SK-N-SH (cell line): ENCODE results near the gene TP73. TPM values are rescaled to one million over a fixed set of nuclear protein-coding genes. Genes with fewer than 3 reads are reported as not detected.

Experiments
- CTCF ChIA-PET: fragments of 300-600, 350-600 bp; formaldehyde crosslinking; extraction: SDS; loops from one replicate; lab custom pipeline; 2021; lab: Yijun Ruan, JAX
- POLR2A ChIA-PET: fragments of 350-600 bp; sonication (Branson Sonifier 250); formaldehyde crosslinking; extraction: SDS; loops from one replicate; lab custom pipeline; 2020; ENCODE audit warnings: antibody characterized with exemption, inconsistent platforms; lab: Yijun Ruan, JAX
- DNase-seq: peaks from one replicate; pipeline ENCODE4 v3.0.0; 2012
- H2AFZ ChIP-seq: fragments of 200-600 bp; sonication (generic); 2 replicates; pipeline ENCODE4 v1.8.1; 2016; ENCODE audit warnings: antibody characterized with exemption, mild to moderate bottlenecking, low read depth
- H3F3A ChIP-seq: fragments of 200-600 bp; sonication (generic); replicated peaks from 2 replicates; pipeline ENCODE3; 2016; ENCODE audit warnings: antibody characterized with exemption, mild to moderate bottlenecking; ENCODE audit not compliant: insufficient read depth
- H3K27ac ChIP-seq, 2 experiments: fragments of 200-500 bp in 1 of 2; fragments of 200-600 bp in 1 of 2; sonication (Bioruptor generic) in 1 of 2; sonication (generic), shearing (Covaris generic) in 1 of 2; 2 replicates each; pipeline versions ENCODE4 v1.5.1 to v1.6.1; 2014 to 2016; ENCODE audit warnings: low read depth in 2 of 2, inconsistent platforms in 1 of 2, low read length in 1 of 2, mild to moderate bottlenecking in 1 of 2, mixed read lengths in 1 of 2
- H3K27me3 ChIP-seq: fragments of 200-600 bp; sonication (generic), shearing (Covaris generic); 2 replicates; pipeline ENCODE4 v1.6.1; 2016; ENCODE audit warnings: mixed run types; ENCODE audit not compliant: insufficient read depth
- H3K36me3 ChIP-seq, 2 experiments: fragments of 200-500 bp in 1 of 2; fragments of 200-600 bp in 1 of 2; sonication (Bioruptor generic) in 1 of 2; sonication (generic) in 1 of 2; replicated peaks in 1 of 2; 2 replicates each; pipeline versions ENCODE3 to v1.5.1; 2014 to 2016; ENCODE audit warnings: low read length in 1 of 2, mild to moderate bottlenecking in 1 of 2; ENCODE audit not compliant: insufficient read depth in 2 of 2, control insufficient read depth in 1 of 2
- H3K4me1 ChIP-seq, 2 experiments: fragments of 200-500 bp in 1 of 2; fragments of 200-600 bp in 1 of 2; sonication (Bioruptor generic) in 1 of 2; sonication (generic), shearing (Covaris generic) in 1 of 2; 2 replicates each; pipeline versions ENCODE4 v1.5.1 to v1.6.1; 2014 to 2016; ENCODE audit warnings: low read depth in 1 of 2, low read length in 1 of 2, mixed run types in 1 of 2; ENCODE audit not compliant: insufficient read depth in 2 of 2, control insufficient read depth in 1 of 2
- H3K4me2 ChIP-seq: fragments of 200-600 bp; sonication (generic), shearing (Covaris generic); 2 replicates; pipeline ENCODE4 v1.6.1; 2017; ENCODE audit warnings: mixed run types
- H3K4me3 ChIP-seq, 2 experiments: fragments of 200-500 bp in 1 of 2; fragments of 200-600 bp in 1 of 2; sonication (Bioruptor generic) in 1 of 2; sonication (generic), shearing (Covaris generic) in 1 of 2; 2 replicates each; pipeline versions ENCODE4 v1.5.1 to v1.8.1; 2014 to 2016; ENCODE audit warnings: low read depth in 2 of 2, inconsistent platforms in 1 of 2, low read length in 1 of 2, mild to moderate bottlenecking in 1 of 2, mixed read lengths in 1 of 2, moderate library complexity in 1 of 2
- H3K79me2 ChIP-seq: fragments of 200-600 bp; sonication (generic); 2 replicates; pipeline ENCODE4 v1.8.1; 2017; ENCODE audit warnings: mild to moderate bottlenecking; ENCODE audit not compliant: insufficient read depth
- H3K9ac ChIP-seq: fragments of 200-600 bp; sonication (generic); 2 replicates; pipeline ENCODE4 v1.6.1; 2017; ENCODE audit warnings: mixed run types
- H3K9me2 ChIP-seq: fragments of 200-600 bp; sonication (generic); 2 replicates; pipeline ENCODE4 v1.6.1; 2017; ENCODE audit warnings: mixed run types
- H3K9me3 ChIP-seq: fragments of 200-600 bp; sonication (generic); 2 replicates; pipeline ENCODE4 v1.6.1; 2017; ENCODE audit warnings: mixed run types, mild to moderate bottlenecking, moderate library complexity
- H4K20me1 ChIP-seq: fragments of 200-600 bp; sonication (generic); 2 replicates; pipeline ENCODE4 v1.6.1; 2017; ENCODE audit warnings: mild to moderate bottlenecking, mixed run types; ENCODE audit not compliant: insufficient read depth
- CHD2 ChIP-seq: fragments of 150-350 bp; IDR thresholded peaks from 2 replicates; pipeline ENCODE4 v1.6.1; 2018; ENCODE audit warnings: low read length; ENCODE audit not compliant: partially characterized antibody
- EZH2phosphoT487 ChIP-seq: fragments of 200-600 bp; sonication (generic); IDR thresholded peaks from 2 replicates; pipeline ENCODE4 v1.6.1; 2017; ENCODE audit warnings: low read depth, mixed run types, mild to moderate bottlenecking, antibody characterized with exemption, moderate library complexity, borderline replicate concordance
- FOSL2 ChIP-seq: IDR thresholded peaks from 2 replicates; pipeline ENCODE4 v1.4.0; 2012; ENCODE audit warnings: low read depth, mild to moderate bottlenecking, moderate library complexity, borderline replicate concordance
- FOXM1 ChIP-seq: IDR thresholded peaks from 2 replicates; pipeline ENCODE4 v1.4.0; 2012; ENCODE audit warnings: low read depth, mild to moderate bottlenecking
- GATA2 ChIP-seq: sonication (generic); formaldehyde crosslinking; IDR thresholded peaks from 2 replicates; pipeline ENCODE4 v1.5.0; 2020; ENCODE audit warnings: mild to moderate bottlenecking, missing genetic modification reagents
- JUND ChIP-seq: IDR thresholded peaks from 2 replicates; pipeline ENCODE4 v1.4.0; 2012
- MEF2A ChIP-seq: IDR thresholded peaks from 2 replicates; pipeline ENCODE4 v1.4.0; 2012; ENCODE audit warnings: low read depth, borderline replicate concordance
- NFIC ChIP-seq: IDR thresholded peaks from 2 replicates; pipeline ENCODE4 v1.4.0; 2012; ENCODE audit warnings: borderline replicate concordance
- NRF1 ChIP-seq: IDR thresholded peaks from 2 replicates; pipeline ENCODE4 v1.6.1; 2012; ENCODE audit warnings: low read depth, mild to moderate bottlenecking, low read length
- POLR2AphosphoS5 ChIP-seq: IDR thresholded peaks from 2 replicates; pipeline ENCODE4 v1.6.1; 2012; ENCODE audit warnings: low read depth, low read length
- RCOR1 ChIP-seq: fragments of 150-350 bp; IDR thresholded peaks from 2 replicates; pipeline ENCODE4 v1.6.1; 2017; ENCODE audit warnings: antibody characterized with exemption, low read length
- RFX5 ChIP-seq: IDR thresholded peaks from 2 replicates; pipeline ENCODE4 v1.6.1; 2012; ENCODE audit warnings: mild to moderate bottlenecking, improper control_type of control experiment, low read length
- RXRA ChIP-seq: IDR thresholded peaks from 2 replicates; pipeline ENCODE4 v1.4.0; 2012; ENCODE audit warnings: low read depth, mild to moderate bottlenecking, borderline replicate concordance
- SIN3A ChIP-seq: IDR thresholded peaks from 2 replicates; pipeline ENCODE4 v1.6.1; 2012; ENCODE audit warnings: low read depth, mild to moderate bottlenecking, low read length, moderate library complexity, borderline replicate concordance
- SMC3 ChIP-seq: IDR thresholded peaks from 2 replicates; pipeline ENCODE4 v1.6.1; 2012; ENCODE audit warnings: low read depth, low read length, improper control_type of control experiment
- TAF1 ChIP-seq: IDR thresholded peaks from 2 replicates; pipeline ENCODE4 v1.6.1; 2012; ENCODE audit warnings: low read depth, mild to moderate bottlenecking, low read length, moderate library complexity, borderline replicate concordance
- TEAD4 ChIP-seq: IDR thresholded peaks from 2 replicates; pipeline ENCODE4 v1.4.0; 2012; ENCODE audit warnings: mild to moderate bottlenecking, borderline replicate concordance; ENCODE audit not compliant: insufficient read depth
- YY1 ChIP-seq: IDR thresholded peaks from 2 replicates; pipeline ENCODE4 v1.4.0; 2012; ENCODE audit warnings: low read depth, mild to moderate bottlenecking
- WGBS: methylation state at CpG from one replicate; pipeline ENCODE4 v1.1.6; 2017; ENCODE audit warnings: low lambda C conversion rate; 5-methylcytosine and 5-hydroxymethylcytosine counted together
- polyA plus RNA-seq, 3 experiments: library from polyadenylated mRNA; depleted of rRNA; stranded (reverse); fragments of >200 nt; gene quantifications; 2 replicates each; pipeline ENCODE4 v1.2.3, GENCODE V29; 2012
- TF ChIP-seq, protein P1 (sequence below): IDR thresholded peaks from 2 replicates; pipeline ENCODE4 v1.4.0; 2012; ENCODE audit warnings: low read depth
- TF ChIP-seq, protein P2 (sequence below): fragments of 150-350 bp; IDR thresholded peaks from 2 replicates; pipeline ENCODE4 v1.6.1; 2017; ENCODE audit warnings: antibody characterized with exemption, low read length, low read depth, borderline replicate concordance
- TF ChIP-seq, protein P3 (sequence below): IDR thresholded peaks from 2 replicates; pipeline ENCODE4 v1.4.0; 2012; ENCODE audit warnings: low read depth, borderline replicate concordance
- TF ChIP-seq, protein P4 (sequence below): fragments of 200-600 bp; sonication (generic); IDR thresholded peaks from 2 replicates; pipeline ENCODE4 v1.6.1; 2017; ENCODE audit warnings: antibody characterized with exemption, mild to moderate bottlenecking, moderate library complexity

The TP73 gene
- polyA plus RNA-seq, 1 of the 3 experiments (the other 2 are of a cell fraction) = 0.64 TPM

DNA sequence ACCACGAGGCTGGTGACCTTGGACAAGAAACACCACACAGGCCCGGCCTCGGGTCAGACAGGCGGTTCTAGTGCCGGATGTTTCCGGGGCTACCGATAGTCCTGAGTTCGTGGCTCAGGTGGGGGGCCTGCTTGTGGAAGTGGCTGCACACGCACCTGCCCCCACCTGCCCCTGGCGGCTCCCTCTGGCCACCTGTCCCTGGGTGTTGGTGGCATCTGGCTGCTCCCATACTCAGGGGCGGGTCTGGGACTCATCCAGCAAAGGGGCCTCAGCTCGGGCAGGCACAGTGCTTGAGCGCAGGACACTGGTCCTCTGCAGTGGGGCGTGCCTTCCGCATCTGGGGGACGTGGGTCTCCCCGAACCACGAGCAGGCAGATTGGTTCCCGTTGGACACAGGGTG, 33.6 kb downstream of the TP73 start:
- H3K4me2 ChIP-seq = no peak overlapping the region
- no peaks in the 10 kb centered on the region for H3F3A ChIP-seq
- no peaks in the 10 kb centered on the region for H3K36me3 ChIP-seq
- H3K4me3 ChIP-seq = no peak overlapping the region
- TF ChIP-seq SIN3A = no peak
- TF ChIP-seq, protein P1, sequence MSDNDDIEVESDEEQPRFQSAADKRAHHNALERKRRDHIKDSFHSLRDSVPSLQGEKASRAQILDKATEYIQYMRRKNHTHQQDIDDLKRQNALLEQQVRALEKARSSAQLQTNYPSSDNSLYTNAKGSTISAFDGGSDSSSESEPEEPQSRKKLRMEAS = no peak
- TF ChIP-seq GATA2 (CRISPR knock-in tag) = no peak
- no peak for TF ChIP-seq NRF1
- TF ChIP-seq, protein P2, sequence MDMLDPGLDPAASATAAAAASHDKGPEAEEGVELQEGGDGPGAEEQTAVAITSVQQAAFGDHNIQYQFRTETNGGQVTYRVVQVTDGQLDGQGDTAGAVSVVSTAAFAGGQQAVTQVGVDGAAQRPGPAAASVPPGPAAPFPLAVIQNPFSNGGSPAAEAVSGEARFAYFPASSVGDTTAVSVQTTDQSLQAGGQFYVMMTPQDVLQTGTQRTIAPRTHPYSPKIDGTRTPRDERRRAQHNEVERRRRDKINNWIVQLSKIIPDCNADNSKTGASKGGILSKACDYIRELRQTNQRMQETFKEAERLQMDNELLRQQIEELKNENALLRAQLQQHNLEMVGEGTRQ = no peak
- no peak for TF ChIP-seq POLR2AphosphoS5
- TF ChIP-seq TAF1 = no peak
- TF ChIP-seq YY1 = no peak
- TF ChIP-seq, protein P3, sequence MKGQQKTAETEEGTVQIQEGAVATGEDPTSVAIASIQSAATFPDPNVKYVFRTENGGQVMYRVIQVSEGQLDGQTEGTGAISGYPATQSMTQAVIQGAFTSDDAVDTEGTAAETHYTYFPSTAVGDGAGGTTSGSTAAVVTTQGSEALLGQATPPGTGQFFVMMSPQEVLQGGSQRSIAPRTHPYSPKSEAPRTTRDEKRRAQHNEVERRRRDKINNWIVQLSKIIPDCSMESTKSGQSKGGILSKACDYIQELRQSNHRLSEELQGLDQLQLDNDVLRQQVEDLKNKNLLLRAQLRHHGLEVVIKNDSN = no peak
- no peak for TF ChIP-seq CHD2
- no peak for TF ChIP-seq MEF2A
- no peak for TF ChIP-seq RXRA
- TF ChIP-seq NFIC = no peak
- TF ChIP-seq TEAD4 = no peak
- TF ChIP-seq JUND = no peak
- TF ChIP-seq FOXM1 = no peak
- TF ChIP-seq, all 33 proteins: peak for 0
- no peaks in the 10 kb centered on the region for H3K79me2 ChIP-seq
- no peak overlapping the region for H3K9ac ChIP-seq
- no peaks in the 10 kb centered on the region for H4K20me1 ChIP-seq
- no peak overlapping the region for H2AFZ ChIP-seq
- H3K27me3 ChIP-seq = no peaks in the 10 kb centered on the region
- no peaks in the 10 kb centered on the region; a peak in 1 of 4 replicates for H3K4me1 ChIP-seq
- no peaks in the 10 kb centered on the region for H3K9me2 ChIP-seq
- no peak overlapping the region for H3K27ac ChIP-seq
- 62% methylated on average over 5 of the region's 19 CpGs for WGBS
- ChIA-PET POLR2A (no interaction called here), CTCF (interaction anchor here (1.0 to 2.9 kb wide), 4 partner anchors 10 to 38 kb away, joined by 3 to 16 read pairs (median 6); no protein-coding TSS in a partner anchor)
- no peak for DNase-seq
- H3K9me3 ChIP-seq = no peaks in the 10 kb centered on the region

DNA sequence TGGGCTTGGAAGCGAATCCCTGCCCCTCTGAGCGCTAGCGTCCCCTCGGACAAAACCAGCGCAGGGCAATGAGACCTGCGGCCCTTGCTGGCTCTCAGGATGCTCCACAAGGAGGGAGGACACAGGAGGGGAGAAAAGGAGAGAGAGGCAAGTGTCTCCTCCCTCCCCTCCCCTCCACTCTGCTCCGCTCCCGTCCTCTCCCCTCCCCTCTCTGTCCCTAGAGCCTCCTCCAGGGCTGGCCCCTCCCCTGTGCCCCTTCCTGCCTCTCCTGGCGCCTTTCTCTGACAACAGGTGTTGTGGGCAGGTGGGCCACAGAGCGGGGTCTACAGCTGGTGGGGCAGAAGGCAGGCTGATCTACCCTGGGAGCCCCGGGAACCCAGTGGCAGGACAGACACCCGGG, 35.2 kb downstream of the TP73 start:
- Histone ChIP-seq H3K9ac (no peak overlapping the region), H4K20me1 (no peaks in the 10 kb centered on the region), H3K9me2 (no peaks in the 10 kb centered on the region), H3K27ac (no peak overlapping the region), H3F3A (no peaks in the 10 kb centered on the region), H3K4me1 (no peaks in the 10 kb centered on the region; a peak in 1 of 4 replicates), H2AFZ (no peak overlapping the region), H3K27me3 (no peaks in the 10 kb centered on the region)
- CTCF ChIA-PET = interaction anchor here (2.9 kb wide), 2 partner anchors 8 to 36 kb away, joined by 10 to 16 read pairs; no protein-coding TSS in a partner anchor
- WGBS = 72% methylated on average over 2 of the region's 12 CpGs
- DNase-seq = no peak
- TF ChIP-seq, protein P4, sequence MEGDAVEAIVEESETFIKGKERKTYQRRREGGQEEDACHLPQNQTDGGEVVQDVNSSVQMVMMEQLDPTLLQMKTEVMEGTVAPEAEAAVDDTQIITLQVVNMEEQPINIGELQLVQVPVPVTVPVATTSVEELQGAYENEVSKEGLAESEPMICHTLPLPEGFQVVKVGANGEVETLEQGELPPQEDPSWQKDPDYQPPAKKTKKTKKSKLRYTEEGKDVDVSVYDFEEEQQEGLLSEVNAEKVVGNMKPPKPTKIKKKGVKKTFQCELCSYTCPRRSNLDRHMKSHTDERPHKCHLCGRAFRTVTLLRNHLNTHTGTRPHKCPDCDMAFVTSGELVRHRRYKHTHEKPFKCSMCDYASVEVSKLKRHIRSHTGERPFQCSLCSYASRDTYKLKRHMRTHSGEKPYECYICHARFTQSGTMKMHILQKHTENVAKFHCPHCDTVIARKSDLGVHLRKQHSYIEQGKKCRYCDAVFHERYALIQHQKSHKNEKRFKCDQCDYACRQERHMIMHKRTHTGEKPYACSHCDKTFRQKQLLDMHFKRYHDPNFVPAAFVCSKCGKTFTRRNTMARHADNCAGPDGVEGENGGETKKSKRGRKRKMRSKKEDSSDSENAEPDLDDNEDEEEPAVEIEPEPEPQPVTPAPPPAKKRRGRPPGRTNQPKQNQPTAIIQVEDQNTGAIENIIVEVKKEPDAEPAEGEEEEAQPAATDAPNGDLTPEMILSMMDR = no peak
- TF ChIP-seq RXRA (no peak), RFX5 (no peak), RCOR1 (no peak), SMC3 (no peak), CHD2 (no peak), FOSL2 (no peak), EZH2phosphoT487 (no peak), YY1 (no peak), FOXM1 (no peak), JUND (no peak)
- TF ChIP-seq, all 33 proteins: peak for 0
- POLR2A ChIA-PET = no interaction called here
- H3K79me2 ChIP-seq = no peaks in the 10 kb centered on the region
- H3K4me3 ChIP-seq = no peak overlapping the region
- no peaks in the 10 kb centered on the region for H3K9me3 ChIP-seq
- no peak overlapping the region for H3K4me2 ChIP-seq
- no peaks in the 10 kb centered on the region for H3K36me3 ChIP-seq
